T-helper 1 cell treated with Interleukin-12 subunit alpha and Interleukin-12 subunit beta and Interleukin-4 antibody, amounts not matched to agents 30 μg/mL and 1 μg/mL, for 36 hours (primary cell): ENCODE results near the gene IL32.

Experiments
- H3K27ac Mint-ChIP-seq: one replicate; pipeline ENCODE4 v1.8.0; 2021; ENCODE audit warnings: mild to moderate bottlenecking, mixed read lengths
- H3K27me3 Mint-ChIP-seq: one replicate; pipeline ENCODE4 v1.8.0; 2021; ENCODE audit warnings: low read depth, mixed read lengths
- H3K36me3 Mint-ChIP-seq: one replicate; pipeline ENCODE4 v1.8.0; 2021; ENCODE audit warnings: low read depth, mixed read lengths
- H3K4me1 Mint-ChIP-seq: one replicate; pipeline ENCODE4 v1.8.0; 2021; ENCODE audit warnings: low read depth, mixed read lengths
- H3K4me3 Mint-ChIP-seq: one replicate; pipeline ENCODE4 v1.8.0; 2021; ENCODE audit warnings: mild to moderate bottlenecking, moderate library complexity, mixed read lengths
- H3K9me3 Mint-ChIP-seq: one replicate; pipeline ENCODE4 v1.8.0; 2021; ENCODE audit warnings: mixed read lengths

Gene IL32

GRCh38 chr16:3025032-3026002 is 40.1 kb upstream of the IL32 start:
- peaks cover 4% of the 10 kb centered on the region for H3K36me3 Mint-ChIP-seq
- H3K27me3 Mint-ChIP-seq, result no peaks in the 10 kb centered on the region
- H3K27ac Mint-ChIP-seq, result no peak overlapping the region
- no peak overlapping the region for H3K4me3 Mint-ChIP-seq
- no peaks in the 10 kb centered on the region for H3K9me3 Mint-ChIP-seq
- peaks cover 41% of the 10 kb centered on the region for H3K4me1 Mint-ChIP-seq

- Mint-ChIP-seq H3K27ac (no peak overlapping the region), H3K4me3 (no peak overlapping the region), H3K4me1 (peaks cover 39% of the 10 kb centered on the region), H3K9me3 (no peaks in the 10 kb centered on the region), H3K27me3 (no peaks in the 10 kb centered on the region), H3K36me3 (peaks cover 4% of the 10 kb centered on the region)
These were observed 39.4 kb upstream of the IL32 start for GRCh38 chr16:3026003-3026378.

GRCh38 chr16:3026609-3027488 is 38.6 kb upstream of the IL32 start:
- peaks cover 4% of the 10 kb centered on the region for H3K27me3 Mint-ChIP-seq
- no peak overlapping the region for H3K4me3 Mint-ChIP-seq
- no peaks in the 10 kb centered on the region for H3K9me3 Mint-ChIP-seq
- H3K27ac Mint-ChIP-seq, result no peak overlapping the region
- H3K4me1 Mint-ChIP-seq, result peaks cover 31% of the 10 kb centered on the region
- peaks cover 4% of the 10 kb centered on the region for H3K36me3 Mint-ChIP-seq

GRCh38 chr16:3027489-3027795 is 38.0 kb upstream of the IL32 start:
- peaks cover 4% of the 10 kb centered on the region for H3K36me3 Mint-ChIP-seq
- no peak overlapping the region for H3K27ac Mint-ChIP-seq
- peaks cover 27% of the 10 kb centered on the region for H3K4me1 Mint-ChIP-seq
- no peak overlapping the region for H3K4me3 Mint-ChIP-seq
- H3K9me3 Mint-ChIP-seq, result no peaks in the 10 kb centered on the region
- peaks cover 10% of the 10 kb centered on the region for H3K27me3 Mint-ChIP-seq

GRCh38 chr16:3027983-3028715 is 37.3 kb upstream of the IL32 start:
- peaks cover 4% of the 10 kb centered on the region for H3K36me3 Mint-ChIP-seq
- no peak overlapping the region for H3K27ac Mint-ChIP-seq
- H3K4me3 Mint-ChIP-seq, result no peak overlapping the region
- no peaks in the 10 kb centered on the region for H3K9me3 Mint-ChIP-seq
- H3K4me1 Mint-ChIP-seq, result peaks cover 25% of the 10 kb centered on the region
- peaks cover 17% of the 10 kb centered on the region for H3K27me3 Mint-ChIP-seq

- H3K27ac Mint-ChIP-seq, result no peak overlapping the region
These were observed 36.6 kb upstream of the IL32 start for GRCh38 chr16:3028716-3029319.

GRCh38 chr16:3029491-3030221 is 35.8 kb upstream of the IL32 start:
- Mint-ChIP-seq H3K4me3 (peak overlapping the region; percentile 82), H3K27ac (peak overlapping the region; percentile 89), H3K27me3 (peaks cover 30% of the 10 kb centered on the region), H3K9me3 (no peaks in the 10 kb centered on the region), H3K4me1 (peaks cover 26% of the 10 kb centered on the region), H3K36me3 (peaks cover 2% of the 10 kb centered on the region)

More at GRCh38 chr16:3028716-3029319, 36.6 kb upstream of the IL32 start:
- H3K4me1 Mint-ChIP-seq, result peaks cover 27% of the 10 kb centered on the region
- peaks cover 23% of the 10 kb centered on the region for H3K27me3 Mint-ChIP-seq
- peaks cover 4% of the 10 kb centered on the region for H3K36me3 Mint-ChIP-seq
- H3K4me3 Mint-ChIP-seq, result peak overlapping the region; percentile 82
- no peaks in the 10 kb centered on the region for H3K9me3 Mint-ChIP-seq

GRCh38 chr16:3030222-3031212 is 34.9 kb upstream of the IL32 start:
- Mint-ChIP-seq H3K27ac (peak overlapping the region; percentile 89), H3K4me3 (peak overlapping the region; percentile 82), H3K4me1 (peaks cover 26% of the 10 kb centered on the region)

GRCh38 chr16:3032624-3033023 is 32.8 kb upstream of the IL32 start:
- Mint-ChIP-seq H3K27me3 (peaks cover 53% of the 10 kb centered on the region), H3K4me3 (no peak overlapping the region), H3K9me3 (no peaks in the 10 kb centered on the region), H3K4me1 (peaks cover 29% of the 10 kb centered on the region), H3K27ac (peak overlapping the region; percentile 28), H3K36me3 (no peaks in the 10 kb centered on the region)

More at GRCh38 chr16:3030222-3031212, 34.9 kb upstream of the IL32 start:
- Mint-ChIP-seq H3K9me3 (no peaks in the 10 kb centered on the region), H3K36me3 (peaks cover 2% of the 10 kb centered on the region), H3K27me3 (peaks cover 39% of the 10 kb centered on the region)

- no peak overlapping the region for H3K4me3 Mint-ChIP-seq
- no peaks in the 10 kb centered on the region for H3K9me3 Mint-ChIP-seq
- peaks cover 2% of the 10 kb centered on the region for H3K36me3 Mint-ChIP-seq
- no peak overlapping the region for H3K27ac Mint-ChIP-seq
- H3K27me3 Mint-ChIP-seq, result peaks cover 78% of the 10 kb centered on the region
- H3K4me1 Mint-ChIP-seq, result peaks cover 15% of the 10 kb centered on the region
These were observed 30.0 kb upstream of the IL32 start for GRCh38 chr16:3035289-3035971.

- peaks cover 15% of the 10 kb centered on the region for H3K4me1 Mint-ChIP-seq
- H3K9me3 Mint-ChIP-seq, result no peaks in the 10 kb centered on the region
- peaks cover 85% of the 10 kb centered on the region for H3K27me3 Mint-ChIP-seq
- H3K4me3 Mint-ChIP-seq, result no peak overlapping the region
- peaks cover 2% of the 10 kb centered on the region for H3K36me3 Mint-ChIP-seq
- no peak overlapping the region for H3K27ac Mint-ChIP-seq
These were observed 29.3 kb upstream of the IL32 start for GRCh38 chr16:3035972-3036725.
